Measurements from ENCODE around the gene PXDC1. TPM values are rescaled to one million over a fixed set of nuclear protein-coding genes. Genes with fewer than 3 reads are reported as not detected.

The PXDC1 gene
- total RNA-seq, 4 donors from 2014 or later = 111 to 232 (median 165) TPM

DNA sequence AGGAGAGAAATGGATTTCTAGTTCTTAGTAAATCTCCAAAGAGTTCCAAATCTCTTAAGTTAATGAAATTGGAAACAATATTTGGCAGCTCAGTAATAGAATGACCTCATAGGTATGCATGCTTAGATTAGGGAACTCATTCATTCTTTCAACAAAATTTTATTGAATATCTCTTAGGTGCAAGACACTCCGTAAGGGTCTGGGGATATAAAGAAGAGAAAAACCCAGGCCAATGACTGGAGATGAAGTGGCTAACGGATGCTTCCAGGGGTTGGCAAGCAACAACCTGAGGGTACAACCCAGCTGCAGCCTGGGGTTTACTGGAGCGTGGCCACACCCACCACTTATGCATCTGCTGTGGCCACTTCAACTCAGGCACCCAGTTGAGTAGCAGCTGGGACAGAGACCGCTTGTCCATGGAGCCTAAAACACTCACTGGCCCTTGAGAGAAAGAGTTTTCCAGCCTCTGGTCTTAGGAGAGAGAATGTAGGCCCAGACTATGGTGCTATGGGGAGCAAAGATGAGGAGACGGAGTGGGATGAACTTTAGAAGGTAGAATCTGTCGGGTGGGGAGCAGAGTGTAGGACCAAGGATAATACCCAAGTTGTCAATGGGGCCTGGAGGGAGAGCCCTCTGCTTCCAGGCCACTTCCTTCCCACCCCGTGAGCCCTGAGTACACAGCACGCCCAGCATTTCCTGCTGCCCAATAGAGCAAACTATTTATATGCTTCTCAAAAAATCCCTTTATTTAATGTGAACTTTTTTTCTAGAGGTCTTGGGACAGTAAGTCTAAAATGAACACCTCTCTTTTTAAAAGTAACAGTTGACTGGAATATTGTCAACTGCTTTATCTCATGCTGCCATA, 46.8 kb upstream of the PXDC1 start:
- Histone ChIP-seq H3K4me3 (no peak overlapping the region), H3K27ac (replicated peaks in 1 of 4) (no peak overlapping the region), H3K27me3 (no peaks in the 10 kb centered on the region), H3K9me3 (no peaks in the 10 kb centered on the region), H3K4me1 (peaks cover 35 to 46% (median 42%) of the 10 kb centered on the region in 4 donors), H3K36me3 (no peaks in the 10 kb centered on the region)
- WGBS = 76% methylated on average over 7 of the region's 8 CpGs
- TF ChIP-seq, protein P1, sequence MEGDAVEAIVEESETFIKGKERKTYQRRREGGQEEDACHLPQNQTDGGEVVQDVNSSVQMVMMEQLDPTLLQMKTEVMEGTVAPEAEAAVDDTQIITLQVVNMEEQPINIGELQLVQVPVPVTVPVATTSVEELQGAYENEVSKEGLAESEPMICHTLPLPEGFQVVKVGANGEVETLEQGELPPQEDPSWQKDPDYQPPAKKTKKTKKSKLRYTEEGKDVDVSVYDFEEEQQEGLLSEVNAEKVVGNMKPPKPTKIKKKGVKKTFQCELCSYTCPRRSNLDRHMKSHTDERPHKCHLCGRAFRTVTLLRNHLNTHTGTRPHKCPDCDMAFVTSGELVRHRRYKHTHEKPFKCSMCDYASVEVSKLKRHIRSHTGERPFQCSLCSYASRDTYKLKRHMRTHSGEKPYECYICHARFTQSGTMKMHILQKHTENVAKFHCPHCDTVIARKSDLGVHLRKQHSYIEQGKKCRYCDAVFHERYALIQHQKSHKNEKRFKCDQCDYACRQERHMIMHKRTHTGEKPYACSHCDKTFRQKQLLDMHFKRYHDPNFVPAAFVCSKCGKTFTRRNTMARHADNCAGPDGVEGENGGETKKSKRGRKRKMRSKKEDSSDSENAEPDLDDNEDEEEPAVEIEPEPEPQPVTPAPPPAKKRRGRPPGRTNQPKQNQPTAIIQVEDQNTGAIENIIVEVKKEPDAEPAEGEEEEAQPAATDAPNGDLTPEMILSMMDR (IDR thresholded peaks at IDR 0.05) = no peak
- no peak for TF ChIP-seq POLR2A (IDR thresholded peaks at IDR 0.05; ENCODE audit: low read depth)
- TF ChIP-seq POLR2AphosphoS5 (IDR thresholded peaks at IDR 0.05) = peak in 1 of 2 donors; percentile 11
- no peak for DNase-seq (ENCODE audit: extremely low spot score)
- intact Hi-C loops (cut with DNase I) = loop anchor here (5.0 kb wide), 1 partner anchor 46 kb away; the partner anchor contains the start of gene PXDC1

DNA sequence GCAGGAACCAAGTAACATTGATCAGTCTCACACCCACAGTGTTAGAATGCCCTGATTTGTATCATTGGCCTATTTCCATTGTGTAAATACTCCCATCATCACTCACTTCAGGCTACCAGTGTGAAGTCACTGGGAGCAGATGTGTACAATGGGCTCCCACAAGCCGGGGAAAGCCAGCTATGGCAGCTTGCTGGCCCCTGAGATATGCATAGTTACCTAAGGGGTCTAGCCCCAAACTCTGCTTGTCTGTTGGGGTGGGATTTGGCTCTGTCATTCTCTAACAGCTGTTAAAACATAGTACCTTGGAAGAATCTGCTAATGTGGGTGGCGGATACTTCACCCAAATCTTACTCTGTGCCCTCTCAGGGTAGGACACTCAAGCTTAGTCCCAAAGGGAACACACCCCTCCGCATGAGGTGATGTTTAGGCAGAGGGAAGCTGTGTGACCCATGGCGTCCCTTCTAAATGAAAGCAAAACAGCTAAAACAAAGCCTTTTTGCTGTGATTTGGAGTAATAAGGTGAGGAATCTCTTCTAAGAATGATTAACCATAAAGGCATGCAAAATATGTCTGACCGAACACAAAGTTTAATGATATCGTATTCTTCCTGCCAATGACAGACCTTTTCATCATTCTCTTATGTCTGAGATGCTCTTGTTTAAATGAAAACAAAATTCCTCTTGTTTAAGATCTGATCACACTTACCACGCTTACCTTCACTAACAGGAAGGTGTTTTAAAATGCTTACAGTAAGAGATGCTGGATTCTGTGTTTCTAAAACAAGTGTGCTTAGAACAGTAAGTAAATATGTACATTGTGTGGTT, 45.9 kb upstream of the PXDC1 start:
- Histone ChIP-seq H3K9me3 (no peaks in the 10 kb centered on the region), H3K36me3 (no peaks in the 10 kb centered on the region), H3K4me3 (no peak overlapping the region), H3K27ac (replicated peaks in 1 of 4) (peak overlapping the region in 1 of 4 donors; percentile 13), H3K27me3 (no peaks in the 10 kb centered on the region), H3K4me1 (peaks cover 29 to 43% (median 39%) of the 10 kb centered on the region in 4 donors)
- WGBS = 65% methylated on average over 7 of the region's 7 CpGs
- TF ChIP-seq POLR2AphosphoS5 (IDR thresholded peaks at IDR 0.05) (no peak), EP300 (IDR thresholded peaks at IDR 0.05) (no peak), POLR2A (IDR thresholded peaks at IDR 0.05; ENCODE audit: low read depth) (no peak)
- TF ChIP-seq, protein P1 (IDR thresholded peaks at IDR 0.05) = no peak
- intact Hi-C loops (cut with DNase I) = loop anchor here (5.0 kb wide), 1 partner anchor 45 kb away; the partner anchor contains the start of gene PXDC1
- no peak for DNase-seq (ENCODE audit: extremely low spot score)

DNA sequence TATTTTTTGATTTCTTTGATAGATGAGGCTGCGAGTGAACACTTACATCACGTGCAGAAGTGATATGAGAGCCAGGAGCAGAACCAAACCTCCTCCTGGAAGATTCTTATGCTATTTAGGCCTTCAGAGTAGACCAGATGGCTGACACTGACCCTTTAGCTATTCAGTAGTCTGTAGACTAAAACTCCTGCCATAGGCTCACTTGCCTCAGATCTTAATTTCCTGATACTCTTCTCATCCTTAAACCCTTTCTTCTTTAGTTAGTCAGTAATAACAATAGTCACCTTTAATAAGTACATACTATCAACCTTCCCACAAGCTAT, 45.2 kb upstream of the PXDC1 start:
- TF ChIP-seq, protein P1 (IDR thresholded peaks at IDR 0.05) = no peak
- TF ChIP-seq POLR2A (IDR thresholded peaks at IDR 0.05; ENCODE audit: low read depth) (no peak), EP300 (IDR thresholded peaks at IDR 0.05) (no peak), POLR2AphosphoS5 (IDR thresholded peaks at IDR 0.05) (no peak)
- Histone ChIP-seq H3K4me1 (peaks cover 29 to 43% (median 36%) of the 10 kb centered on the region in 4 donors), H3K4me3 (no peak overlapping the region), H3K36me3 (no peaks in the 10 kb centered on the region), H3K27ac (replicated peaks in 1 of 4) (peak overlapping the region in 2 of 4 donors; percentile 21 to 44), H3K27me3 (no peaks in the 10 kb centered on the region), H3K9me3 (no peaks in the 10 kb centered on the region)
- no peak for DNase-seq (ENCODE audit: extremely low spot score)
- WGBS = 71% methylated on average over 2 of the region's 2 CpGs
- intact Hi-C loops (cut with DNase I) = loop anchor here (5.0 kb wide), 1 partner anchor 44 kb away; the partner anchor contains the start of gene PXDC1

DNA sequence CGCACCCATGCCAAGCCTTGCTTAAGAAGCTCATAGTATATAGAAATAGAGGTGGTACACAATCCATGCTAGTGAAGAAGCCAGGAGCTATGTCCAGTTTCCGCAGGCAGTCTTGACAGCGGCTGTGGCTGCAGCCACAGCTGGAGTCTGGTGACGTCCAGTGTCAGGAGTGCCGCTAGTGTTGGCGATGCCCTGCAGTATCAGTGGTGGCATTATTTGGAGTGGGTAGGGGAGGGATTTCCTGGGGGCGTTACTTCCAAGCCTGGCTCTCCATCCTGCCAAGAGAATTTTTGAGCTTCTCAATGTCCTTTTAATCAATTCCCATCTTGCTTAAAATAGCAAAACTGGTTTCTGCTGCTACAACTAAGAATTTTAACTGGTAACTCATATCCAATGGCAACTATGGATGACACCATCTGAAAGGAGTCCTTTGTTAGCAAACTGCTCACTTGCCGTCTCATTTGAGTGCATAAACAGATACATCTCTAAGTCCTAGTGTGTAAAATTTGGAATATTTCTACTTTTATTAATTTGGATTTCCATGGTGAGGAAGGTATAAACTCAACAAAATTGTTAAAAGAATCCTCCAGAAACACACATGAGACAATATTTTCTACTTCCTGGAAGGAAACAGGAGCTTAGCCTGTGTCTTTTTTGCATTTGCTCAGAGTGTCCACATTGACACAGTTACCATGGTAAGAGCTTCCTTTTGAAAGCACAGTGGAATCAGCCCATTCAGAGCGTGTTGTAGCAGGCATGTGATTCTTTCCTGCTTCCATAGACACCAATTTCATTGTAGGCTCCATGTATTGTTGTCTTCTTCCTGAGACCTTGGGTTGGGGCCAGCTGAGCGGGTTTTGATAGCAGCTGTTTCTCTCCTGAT, 44.6 kb upstream of the PXDC1 start:
- intact Hi-C loops (cut with DNase I) = loop anchor here (5.0 kb wide), 1 partner anchor 44 kb away; the partner anchor contains the start of gene PXDC1
- H3K36me3 ChIP-seq = no peaks in the 10 kb centered on the region
- peaks cover 26 to 38% (median 32%) of the 10 kb centered on the region in 4 donors for H3K4me1 ChIP-seq
- peak overlapping the region in 3 of 4 donors; percentile 2 to 44 (median 21) for H3K27ac ChIP-seq (replicated peaks in 1 of 4)
- H3K9me3 ChIP-seq = no peaks in the 10 kb centered on the region
- H3K4me3 ChIP-seq = no peak overlapping the region
- no peaks in the 10 kb centered on the region for H3K27me3 ChIP-seq
- TF ChIP-seq EP300 (IDR thresholded peaks at IDR 0.05) = no peak
- peak in 1 of 2 donors; percentile 57 for TF ChIP-seq POLR2AphosphoS5 (IDR thresholded peaks at IDR 0.05)
- 67% methylated on average over 10 of the region's 10 CpGs for WGBS
- DNase-seq (ENCODE audit: extremely low spot score) = no peak

Measured in esophagus muscularis mucosa (tissue), 4 donors.